H9 (cell line): ENCODE results near the gene KAZN. TPM values are rescaled to one million over a fixed set of nuclear protein-coding genes. Genes with fewer than 3 reads are reported as not detected.
A peak's percentile ranks its signal among the peaks of the same experiment; 100 is the strongest.

Experiments
- DNase-seq: peaks from one replicate; pipeline ENCODE4 v3.0.0-alpha.2; 2017
- H2AFZ ChIP-seq: one replicate; pipeline ENCODE4 v1.6.1; 2013; ENCODE audit warnings: mild to moderate bottlenecking, low read length, control low read depth, moderate library complexity
- H2AK5ac ChIP-seq: 2 replicates; pipeline ENCODE4 v1.6.1; 2013; ENCODE audit warnings: low read length, control low read depth, mixed read lengths; ENCODE audit not compliant: insufficient read length
- H2BK120ac ChIP-seq: one replicate; pipeline ENCODE4 v1.6.1; 2013; ENCODE audit warnings: low read depth, mild to moderate bottlenecking, low read length, control low read depth, inconsistent platforms; ENCODE audit not compliant: poor library complexity, severe bottlenecking
- H2BK12ac ChIP-seq: 2 replicates; pipeline ENCODE4 v1.6.1; 2013; ENCODE audit warnings: low read length, control low read depth, mixed read lengths, low read depth; ENCODE audit not compliant: insufficient read length
- H2BK15ac ChIP-seq: 2 replicates; pipeline ENCODE4 v1.6.1; 2013; ENCODE audit warnings: low read depth, low read length, control low read depth
- H2BK20ac ChIP-seq: one replicate; pipeline ENCODE4 v1.6.1; 2013; ENCODE audit warnings: low read depth, mild to moderate bottlenecking, low read length, control low read depth, inconsistent platforms; ENCODE audit not compliant: poor library complexity, severe bottlenecking
- H2BK5ac ChIP-seq: 2 replicates; pipeline ENCODE4 v1.6.1; 2013; ENCODE audit warnings: low read length, control low read depth, mixed read lengths; ENCODE audit not compliant: insufficient read length
- H3K14ac ChIP-seq: 2 replicates; pipeline ENCODE4 v1.6.1; 2013; ENCODE audit warnings: low read length, control low read depth; ENCODE audit not compliant: insufficient read depth
- H3K18ac ChIP-seq: 2 replicates; pipeline ENCODE4 v1.6.1; 2013; ENCODE audit warnings: low read depth, mild to moderate bottlenecking, mixed read lengths, low read length, control low read depth; ENCODE audit not compliant: insufficient read length
- H3K23ac ChIP-seq: 2 replicates; pipeline ENCODE4 v1.6.1; 2013; ENCODE audit warnings: low read length, control low read depth, mixed read lengths, low read depth; ENCODE audit not compliant: insufficient read length
- H3K23me2 ChIP-seq: 2 replicates; pipeline ENCODE4 v1.6.1; 2013; ENCODE audit warnings: low read depth, mild to moderate bottlenecking, mixed read lengths, low read length, control low read depth; ENCODE audit not compliant: insufficient read length, poor library complexity, severe bottlenecking
- H3K27ac ChIP-seq: 2 replicates; pipeline ENCODE4 v1.5.1; 2013; ENCODE audit warnings: low read length, control low read depth, mixed read lengths, low read depth; ENCODE audit not compliant: insufficient read length
- H3K27me3 ChIP-seq: 2 replicates; pipeline ENCODE4 v1.6.1; 2013; ENCODE audit warnings: low read length, control low read depth, inconsistent platforms; ENCODE audit not compliant: insufficient read depth
- H3K4ac ChIP-seq: 2 replicates; pipeline ENCODE4 v1.6.1; 2013; ENCODE audit warnings: low read depth, mild to moderate bottlenecking, control low read depth, inconsistent platforms, low read length, moderate library complexity
- H3K4me1 ChIP-seq: 2 replicates; pipeline ENCODE4 v1.6.1; 2013; ENCODE audit warnings: low read length, control low read depth, inconsistent platforms; ENCODE audit not compliant: insufficient read depth
- H3K4me2 ChIP-seq: 2 replicates; pipeline ENCODE4 v1.6.1; 2013; ENCODE audit warnings: low read length, control low read depth, mixed read lengths; ENCODE audit not compliant: insufficient read length, insufficient read depth
- H3K56ac ChIP-seq: 2 replicates; pipeline ENCODE4 v1.6.1; 2013; ENCODE audit warnings: low read depth, mild to moderate bottlenecking, mixed read lengths, low read length, control low read depth; ENCODE audit not compliant: insufficient read length
- H3K79me1 ChIP-seq: 2 replicates; pipeline ENCODE4 v1.6.1; 2013; ENCODE audit warnings: low read depth, mild to moderate bottlenecking, moderate library complexity, low read length, control low read depth, inconsistent platforms; ENCODE audit not compliant: insufficient read depth, poor library complexity, severe bottlenecking
- H3K79me2 ChIP-seq: 2 replicates; pipeline ENCODE4 v1.6.1; 2013; ENCODE audit warnings: low read length, control low read depth, inconsistent platforms; ENCODE audit not compliant: insufficient read depth
- H3K9ac ChIP-seq: 2 replicates; pipeline ENCODE4 v1.6.1; 2013; ENCODE audit warnings: low read length, control low read depth, mixed read lengths; ENCODE audit not compliant: insufficient read length; ENCODE audit errors: extremely low read depth
- H3K9me3 ChIP-seq: one replicate; pipeline ENCODE4 v1.6.1; 2013; ENCODE audit warnings: low read depth, low read length, inconsistent platforms; ENCODE audit not compliant: control insufficient read depth
- H3T11ph ChIP-seq: one replicate; pipeline ENCODE4 v1.6.1; 2013; ENCODE audit warnings: mild to moderate bottlenecking, low read length, control low read depth, inconsistent platforms
- H4K20me1 ChIP-seq: one replicate; pipeline ENCODE4 v1.6.1; 2013; ENCODE audit not compliant: control insufficient read depth, insufficient read length, insufficient read depth
- H4K5ac ChIP-seq: 2 replicates; pipeline ENCODE4 v1.6.1; 2013; ENCODE audit warnings: low read depth, mild to moderate bottlenecking, mixed read lengths, low read length, control low read depth; ENCODE audit not compliant: insufficient read length
- H4K8ac ChIP-seq: replicated peaks from 2 replicates; pipeline ENCODE4 v1.6.1; 2013; ENCODE audit warnings: low read length, control low read depth, mixed read lengths, low read depth; ENCODE audit not compliant: insufficient read length
- H4K91ac ChIP-seq: 2 replicates; pipeline ENCODE4 v1.6.1; 2013; ENCODE audit warnings: low read depth, mild to moderate bottlenecking, moderate library complexity, mixed read lengths, low read length, control low read depth; ENCODE audit not compliant: insufficient read length
- H3K27ac Mint-ChIP-seq, 3 experiments: 2 replicates in 2 of 3; 3 replicates in 1 of 3; pipeline ENCODE4 v1.8.0; 2020 to 2021; ENCODE audit warnings: mixed read lengths in 3 of 3, mild to moderate bottlenecking in 1 of 3, moderate library complexity in 1 of 3
- H3K27me3 Mint-ChIP-seq: 2 replicates; pipeline ENCODE4 v1.8.0; 2021; ENCODE audit warnings: low read depth, mild to moderate bottlenecking, moderate library complexity, mixed read lengths
- H3K36me3 Mint-ChIP-seq, 3 experiments: 2 replicates in 2 of 3; 3 replicates in 1 of 3; pipeline ENCODE4 v1.8.0; 2020 to 2021; ENCODE audit warnings: low read depth in 3 of 3, mixed read lengths in 3 of 3; ENCODE audit not compliant: insufficient read depth in 1 of 3
- H3K4me1 Mint-ChIP-seq, 2 experiments: 2 replicates each; pipeline ENCODE4 v1.8.0; 2020; ENCODE audit warnings: mixed read lengths in 2 of 2
- H3K4me3 Mint-ChIP-seq, 2 experiments: 2 replicates in 1 of 2; 3 replicates in 1 of 2; pipeline ENCODE4 v1.8.0; 2020 to 2021; ENCODE audit warnings: mild to moderate bottlenecking in 2 of 2, mixed read lengths in 2 of 2, moderate library complexity in 1 of 2
- H3K9me3 Mint-ChIP-seq, 2 experiments: 2 replicates in 1 of 2; 3 replicates in 1 of 2; pipeline ENCODE4 v1.8.0; 2020; ENCODE audit warnings: mild to moderate bottlenecking in 2 of 2, mixed read lengths in 2 of 2, moderate library complexity in 1 of 2
- WGBS: extraction: QIAGEN DNeasy Blood & Tissue Kit; methylation state at CpG from one replicate; pipeline ENCODE4 v1.1.7; 2013; ENCODE audit warnings: missing lambda C conversion rate, low lambda C conversion rate, mixed read lengths; ENCODE audit not compliant: insufficient read length; ENCODE audit errors: extremely low coverage; 5-methylcytosine and 5-hydroxymethylcytosine counted together
- total RNA-seq: library from RNA; stranded (reverse); gene quantifications from 2 replicates; pipeline ENCODE4 v1.2.1, GENCODE V29; 2021
- TF ChIP-seq, protein P1 (sequence below): fragments of 200-600 bp; sonication (generic); conservative IDR thresholded peaks from 3 replicates; pipeline ENCODE4 v1.8.0; 2021; ENCODE audit warnings: antibody characterized with exemption, mild to moderate bottlenecking

KAZN gene
- total RNA-seq, 1 experiment from 2014 or later = 7.6 TPM

DNA sequence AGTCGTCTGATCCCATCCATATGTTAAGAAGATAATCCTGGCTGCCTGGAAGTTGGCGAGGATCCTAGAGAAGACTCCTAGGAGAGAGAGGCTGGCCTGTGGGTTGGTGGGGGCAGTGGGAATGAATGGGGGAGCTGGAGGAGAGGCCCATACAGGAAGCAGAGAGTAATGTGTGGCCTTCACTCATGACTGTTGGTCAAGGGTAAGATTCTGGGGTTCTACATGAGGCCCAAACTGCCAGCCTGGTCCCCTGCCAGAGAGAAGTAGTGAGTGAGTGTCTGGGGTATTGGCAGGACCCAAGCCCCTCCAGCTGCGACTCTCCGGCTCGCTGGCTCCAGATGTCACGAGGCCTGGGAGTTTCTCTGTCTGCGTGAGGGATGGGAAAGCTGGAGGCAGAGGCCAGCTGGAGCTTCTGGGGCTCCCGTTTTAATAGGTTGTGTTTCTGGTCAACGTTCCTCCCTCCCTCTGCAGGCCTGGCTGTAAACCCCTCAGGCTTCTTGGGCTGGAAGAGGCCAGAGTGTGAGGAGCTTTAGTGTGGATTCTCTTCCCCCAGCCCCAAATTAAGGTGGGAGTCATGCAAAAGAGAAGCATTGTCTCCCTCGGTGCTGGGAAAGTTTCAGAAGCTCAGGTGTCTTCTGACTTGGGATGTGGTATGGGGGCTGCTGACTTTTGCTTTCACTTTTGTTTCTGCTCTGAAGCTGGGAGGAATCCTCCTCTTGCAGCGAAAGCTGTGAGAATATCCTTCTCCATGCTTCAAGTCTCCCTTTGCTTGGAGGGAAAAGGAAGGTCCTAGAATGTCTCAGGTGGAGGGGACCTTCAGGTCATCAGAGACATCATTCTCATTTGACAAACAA, 557.6 kb downstream of the KAZN start:
- Histone ChIP-seq H3K79me1 (no peaks in the 10 kb centered on the region), H2BK12ac (no peak overlapping the region), H3T11ph (no peak overlapping the region), H3K4ac (no peak overlapping the region), H3K27me3 (no peaks in the 10 kb centered on the region; the same call in 1 of the 2 replicates), H3K27ac (no peak overlapping the region), H4K5ac (no peak overlapping the region), H4K20me1 (no peaks in the 10 kb centered on the region), H3K79me2 (no peaks in the 10 kb centered on the region), H3K4me1 (no peaks in the 10 kb centered on the region), H3K23me2 (peaks cover 21% of the 10 kb centered on the region), H2BK15ac (no peak overlapping the region), H3K9me3 (no peaks in the 10 kb centered on the region), H3K9ac (no peak overlapping the region), H4K91ac (no peak overlapping the region), H2AK5ac (no peak overlapping the region), H4K8ac (no peak overlapping the region), H3K56ac (no peak overlapping the region), H2AFZ (no peak overlapping the region), H3K23ac (no peak overlapping the region), H3K14ac (no peak overlapping the region), H3K4me2 (no peak overlapping the region), H2BK5ac (no peak overlapping the region), H3K18ac (no peak overlapping the region), H2BK120ac (no peak overlapping the region), H2BK20ac (no peak overlapping the region)
- no peaks in the 10 kb centered on the region for H3K36me3 Mint-ChIP-seq
- peak overlapping the region in 1 of 3 experiments; percentile 19; a peak in 2 of 7 replicates for H3K27ac Mint-ChIP-seq
- peaks cover 43 to 59% of the 10 kb centered on the region in 2 experiments for H3K4me1 Mint-ChIP-seq
- DNase-seq = no peak
- H3K4me3 Mint-ChIP-seq = peak overlapping the region in 1 of 2 experiments; percentile 90; a peak in 2 of 5 replicates
- TF ChIP-seq, protein P1, sequence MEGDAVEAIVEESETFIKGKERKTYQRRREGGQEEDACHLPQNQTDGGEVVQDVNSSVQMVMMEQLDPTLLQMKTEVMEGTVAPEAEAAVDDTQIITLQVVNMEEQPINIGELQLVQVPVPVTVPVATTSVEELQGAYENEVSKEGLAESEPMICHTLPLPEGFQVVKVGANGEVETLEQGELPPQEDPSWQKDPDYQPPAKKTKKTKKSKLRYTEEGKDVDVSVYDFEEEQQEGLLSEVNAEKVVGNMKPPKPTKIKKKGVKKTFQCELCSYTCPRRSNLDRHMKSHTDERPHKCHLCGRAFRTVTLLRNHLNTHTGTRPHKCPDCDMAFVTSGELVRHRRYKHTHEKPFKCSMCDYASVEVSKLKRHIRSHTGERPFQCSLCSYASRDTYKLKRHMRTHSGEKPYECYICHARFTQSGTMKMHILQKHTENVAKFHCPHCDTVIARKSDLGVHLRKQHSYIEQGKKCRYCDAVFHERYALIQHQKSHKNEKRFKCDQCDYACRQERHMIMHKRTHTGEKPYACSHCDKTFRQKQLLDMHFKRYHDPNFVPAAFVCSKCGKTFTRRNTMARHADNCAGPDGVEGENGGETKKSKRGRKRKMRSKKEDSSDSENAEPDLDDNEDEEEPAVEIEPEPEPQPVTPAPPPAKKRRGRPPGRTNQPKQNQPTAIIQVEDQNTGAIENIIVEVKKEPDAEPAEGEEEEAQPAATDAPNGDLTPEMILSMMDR = no peak
- no peaks in the 10 kb centered on the region; a peak in 1 of 5 replicates for H3K9me3 Mint-ChIP-seq
- H3K27me3 Mint-ChIP-seq = peaks cover 28% of the 10 kb centered on the region
- WGBS = no CpG with 5 or more reads among the region's 11 CpGs
